ENCODE results near the gene EXOC3L2. TPM values are rescaled to one million over a fixed set of nuclear protein-coding genes. Genes with fewer than 3 reads are reported as not detected.

EXOC3L2 gene
- total RNA-seq, 1 experiment from 2014 or later: 0.61 TPM

DNA sequence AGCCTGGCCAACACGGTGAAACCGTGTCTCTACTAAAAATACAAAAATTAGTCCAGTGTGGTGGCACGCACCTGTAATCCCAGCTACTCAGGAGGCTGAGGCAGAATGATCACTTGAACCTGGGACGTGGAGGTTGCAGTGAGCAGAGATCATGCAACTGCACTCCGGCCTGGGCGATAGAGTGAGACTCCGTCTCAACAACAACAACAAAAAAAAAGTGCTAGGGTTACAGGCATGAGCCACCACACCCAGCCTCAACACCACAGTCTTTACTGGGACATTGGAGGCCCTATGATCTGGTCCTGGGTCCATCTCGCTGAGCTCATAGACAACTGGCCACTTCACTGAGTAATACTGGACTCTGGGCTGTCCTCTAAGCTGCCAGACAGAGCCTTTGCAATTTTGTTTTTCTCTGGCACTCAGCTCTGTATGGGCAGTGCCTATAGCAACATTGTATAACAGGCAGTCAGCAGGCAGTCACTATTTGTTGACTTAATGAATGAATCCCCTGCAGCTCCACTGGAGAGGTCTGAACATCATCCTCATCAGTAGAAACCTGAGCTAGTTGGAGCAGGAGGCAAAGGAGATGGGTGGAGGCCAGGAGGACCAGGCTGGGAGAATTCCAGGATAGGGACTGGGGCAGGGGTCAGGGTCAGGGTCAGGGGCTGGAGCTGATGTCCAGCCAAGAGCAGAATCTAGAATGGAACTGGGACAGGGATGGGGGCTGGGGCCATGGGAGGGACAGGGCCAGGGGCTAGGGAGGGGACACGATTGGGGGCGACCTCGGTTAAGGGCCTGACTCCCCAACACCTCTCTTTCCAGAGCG, 58.5 kb downstream of the EXOC3L2 start:
- Histone ChIP-seq H2BK5ac (ENCODE audit: insufficient read length, low read length) (no peak overlapping the region), H4K8ac (replicated peaks; ENCODE audit: insufficient read length, low read depth, low read length) (no peak overlapping the region), H3K4me1 (ENCODE audit: insufficient read depth, low read length) (no peaks in the 10 kb centered on the region), H3K18ac (ENCODE audit: insufficient read length, low read depth, low read length) (no peak overlapping the region), H3K4me2 (ENCODE audit: insufficient read depth, insufficient read length, low read length) (no peak overlapping the region), H2AK5ac (ENCODE audit: insufficient read length, low read length) (no peak overlapping the region), H3K79me2 (ENCODE audit: insufficient read depth, low read length) (no peaks in the 10 kb centered on the region), H2BK12ac (ENCODE audit: insufficient read length, low read depth, low read length) (no peak overlapping the region), H2BK120ac (ENCODE audit: low read depth, low read length, poor library complexity, severe bottlenecking) (no peak overlapping the region), H2BK15ac (ENCODE audit: low read depth, low read length) (no peak overlapping the region), H3K79me1 (ENCODE audit: insufficient read depth, low read depth, low read length, poor library complexity, severe bottlenecking) (no peaks in the 10 kb centered on the region), H4K20me1 (ENCODE audit: control insufficient read depth, insufficient read depth, insufficient read length) (no peaks in the 10 kb centered on the region), H2AFZ (ENCODE audit: low read length) (no peak overlapping the region), H3K14ac (ENCODE audit: insufficient read depth, low read length) (no peak overlapping the region), H3K27ac (ENCODE audit: insufficient read length, low read depth, low read length) (no peak overlapping the region), H3K23me2 (ENCODE audit: insufficient read length, low read depth, low read length, poor library complexity, severe bottlenecking) (no peaks in the 10 kb centered on the region), H2BK20ac (ENCODE audit: low read depth, low read length, poor library complexity, severe bottlenecking) (no peak overlapping the region), H3K4ac (ENCODE audit: low read depth, low read length) (no peak overlapping the region), H4K5ac (ENCODE audit: insufficient read length, low read depth, low read length) (no peak overlapping the region), H3T11ph (ENCODE audit: low read length) (no peak overlapping the region), H3K23ac (ENCODE audit: insufficient read length, low read depth, low read length) (no peak overlapping the region), H3K9me3 (ENCODE audit: control insufficient read depth, low read depth, low read length) (no peaks in the 10 kb centered on the region), H4K91ac (ENCODE audit: insufficient read length, low read depth, low read length) (no peak overlapping the region), H3K27me3 (ENCODE audit: insufficient read depth, low read length) (no peaks in the 10 kb centered on the region), H3K56ac (ENCODE audit: insufficient read length, low read depth, low read length) (no peak overlapping the region), H3K9ac (ENCODE audit: extremely low read depth, insufficient read length, low read length) (no peak overlapping the region)
- Mint-ChIP-seq H3K4me3 (no peak overlapping the region; a peak in 1 of 5 replicates), H3K36me3 (ENCODE audit: insufficient read depth in 1 of 3, low read depth in 3 of 3) (no peaks in the 10 kb centered on the region), H3K4me1 (peaks cover 2 to 7% of the 10 kb centered on the region in 2 experiments; a peak in 1 of 4 replicates), H3K9me3 (no peaks in the 10 kb centered on the region), H3K27me3 (ENCODE audit: low read depth) (peaks cover 21% of the 10 kb centered on the region), H3K27ac (no peak overlapping the region)
- WGBS (ENCODE audit: extremely low coverage, insufficient read length, low lambda C conversion rate): no CpG with 5 or more reads among the region's 12 CpGs
- DNase-seq: no peak
- TF ChIP-seq, protein P1, sequence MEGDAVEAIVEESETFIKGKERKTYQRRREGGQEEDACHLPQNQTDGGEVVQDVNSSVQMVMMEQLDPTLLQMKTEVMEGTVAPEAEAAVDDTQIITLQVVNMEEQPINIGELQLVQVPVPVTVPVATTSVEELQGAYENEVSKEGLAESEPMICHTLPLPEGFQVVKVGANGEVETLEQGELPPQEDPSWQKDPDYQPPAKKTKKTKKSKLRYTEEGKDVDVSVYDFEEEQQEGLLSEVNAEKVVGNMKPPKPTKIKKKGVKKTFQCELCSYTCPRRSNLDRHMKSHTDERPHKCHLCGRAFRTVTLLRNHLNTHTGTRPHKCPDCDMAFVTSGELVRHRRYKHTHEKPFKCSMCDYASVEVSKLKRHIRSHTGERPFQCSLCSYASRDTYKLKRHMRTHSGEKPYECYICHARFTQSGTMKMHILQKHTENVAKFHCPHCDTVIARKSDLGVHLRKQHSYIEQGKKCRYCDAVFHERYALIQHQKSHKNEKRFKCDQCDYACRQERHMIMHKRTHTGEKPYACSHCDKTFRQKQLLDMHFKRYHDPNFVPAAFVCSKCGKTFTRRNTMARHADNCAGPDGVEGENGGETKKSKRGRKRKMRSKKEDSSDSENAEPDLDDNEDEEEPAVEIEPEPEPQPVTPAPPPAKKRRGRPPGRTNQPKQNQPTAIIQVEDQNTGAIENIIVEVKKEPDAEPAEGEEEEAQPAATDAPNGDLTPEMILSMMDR (conservative IDR thresholded peaks at IDR 0.05): no peak

All from H9 (cell line).